ENCODE measurements around the gene RSPO3. TPM values are rescaled to one million over a fixed set of nuclear protein-coding genes. Genes with fewer than 3 reads are reported as not detected.

RSPO3 gene
- polyA plus RNA-seq, 2 of the 4 experiments (the other 2 are of a cell fraction), result 32.4 to 128 TPM

DNA sequence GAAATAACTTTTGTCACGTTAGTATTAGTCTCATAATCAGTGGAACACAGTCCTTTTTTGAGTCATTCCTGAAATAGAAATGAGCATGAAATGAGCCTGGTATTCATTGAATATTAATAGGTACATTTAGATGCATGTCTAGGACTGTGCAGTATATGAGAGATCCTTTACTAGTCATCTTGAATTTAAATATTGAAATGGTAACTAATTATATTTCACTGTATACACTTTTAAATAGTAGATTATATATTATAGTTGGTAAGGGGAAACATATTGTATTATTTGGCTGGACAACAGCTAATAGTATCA, 59.4 kb downstream of the RSPO3 start:
- POLR2A ChIA-PET, result no interaction called here
- Histone ChIP-seq H3K9me3 (0 out of 3 replicates have a peak, but pooled peaks cover 3% of the 10 kb centered on the region), H3K4me3 (no peak overlapping the region), H3K4me1 (peaks cover 62% of the 10 kb centered on the region), H3K4me2 (no peak overlapping the region), H3K27ac (no peak overlapping the region)
- CTCF ChIA-PET, result no interaction called here
- ATAC-seq (no peak), FAIRE-seq (no peak), DNase-seq (ENCODE audit: low read depth in 1 of 2, low spot score in 1 of 2) (no peak)
- WGBS (ENCODE audit: missing lambda C conversion rate), result 63% methylated on average over 1 of the region's 1 CpG
- TF ChIP-seq FOSB (CRISPR knock-in tag; IDR thresholded peaks at IDR 0.05), result no peak
- TF ChIP-seq POLR2AphosphoS2 (conservative IDR thresholded peaks at IDR 0.05; ENCODE audit: low read length), result no peak
- no peak for TF ChIP-seq ZFP36 (IDR thresholded peaks at IDR 0.05; ENCODE audit: borderline replicate concordance, partially characterized antibody)
- TF ChIP-seq, protein P1, sequence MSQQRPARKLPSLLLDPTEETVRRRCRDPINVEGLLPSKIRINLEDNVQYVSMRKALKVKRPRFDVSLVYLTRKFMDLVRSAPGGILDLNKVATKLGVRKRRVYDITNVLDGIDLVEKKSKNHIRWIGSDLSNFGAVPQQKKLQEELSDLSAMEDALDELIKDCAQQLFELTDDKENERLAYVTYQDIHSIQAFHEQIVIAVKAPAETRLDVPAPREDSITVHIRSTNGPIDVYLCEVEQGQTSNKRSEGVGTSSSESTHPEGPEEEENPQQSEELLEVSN (IDR thresholded peaks at IDR 0.05; ENCODE audit: borderline replicate concordance, low read depth), result no peak
- no peak for TF ChIP-seq BCL3 (IDR thresholded peaks at IDR 0.05)

DNA sequence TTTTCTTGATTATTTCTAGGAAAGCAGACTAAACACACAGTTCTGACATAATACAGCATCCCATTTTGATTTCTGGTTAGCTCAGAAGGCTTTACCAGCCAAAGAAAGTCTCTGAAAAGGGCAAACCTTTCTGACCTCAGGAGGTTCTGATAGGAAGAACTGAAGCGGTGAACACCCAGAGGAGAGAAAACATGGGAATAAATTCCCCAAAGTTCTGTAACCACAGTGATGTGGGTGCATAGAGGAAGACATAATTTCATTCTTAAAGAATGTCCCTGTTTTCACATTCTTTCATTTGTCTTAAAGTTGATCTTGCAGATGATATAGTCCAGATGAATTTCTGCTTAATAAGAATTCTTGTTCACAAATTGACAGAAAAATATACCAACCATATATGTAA, 60.3 kb downstream of the RSPO3 start:
- no peak overlapping the region for H3K4me3 ChIP-seq
- DNase-seq (ENCODE audit: low read depth in 1 of 2, low spot score in 1 of 2) (no peak), FAIRE-seq (no peak), ATAC-seq (no peak)
- 94% methylated on average over 1 of the region's 1 CpG for WGBS (ENCODE audit: missing lambda C conversion rate)
- TF ChIP-seq, protein P2, sequence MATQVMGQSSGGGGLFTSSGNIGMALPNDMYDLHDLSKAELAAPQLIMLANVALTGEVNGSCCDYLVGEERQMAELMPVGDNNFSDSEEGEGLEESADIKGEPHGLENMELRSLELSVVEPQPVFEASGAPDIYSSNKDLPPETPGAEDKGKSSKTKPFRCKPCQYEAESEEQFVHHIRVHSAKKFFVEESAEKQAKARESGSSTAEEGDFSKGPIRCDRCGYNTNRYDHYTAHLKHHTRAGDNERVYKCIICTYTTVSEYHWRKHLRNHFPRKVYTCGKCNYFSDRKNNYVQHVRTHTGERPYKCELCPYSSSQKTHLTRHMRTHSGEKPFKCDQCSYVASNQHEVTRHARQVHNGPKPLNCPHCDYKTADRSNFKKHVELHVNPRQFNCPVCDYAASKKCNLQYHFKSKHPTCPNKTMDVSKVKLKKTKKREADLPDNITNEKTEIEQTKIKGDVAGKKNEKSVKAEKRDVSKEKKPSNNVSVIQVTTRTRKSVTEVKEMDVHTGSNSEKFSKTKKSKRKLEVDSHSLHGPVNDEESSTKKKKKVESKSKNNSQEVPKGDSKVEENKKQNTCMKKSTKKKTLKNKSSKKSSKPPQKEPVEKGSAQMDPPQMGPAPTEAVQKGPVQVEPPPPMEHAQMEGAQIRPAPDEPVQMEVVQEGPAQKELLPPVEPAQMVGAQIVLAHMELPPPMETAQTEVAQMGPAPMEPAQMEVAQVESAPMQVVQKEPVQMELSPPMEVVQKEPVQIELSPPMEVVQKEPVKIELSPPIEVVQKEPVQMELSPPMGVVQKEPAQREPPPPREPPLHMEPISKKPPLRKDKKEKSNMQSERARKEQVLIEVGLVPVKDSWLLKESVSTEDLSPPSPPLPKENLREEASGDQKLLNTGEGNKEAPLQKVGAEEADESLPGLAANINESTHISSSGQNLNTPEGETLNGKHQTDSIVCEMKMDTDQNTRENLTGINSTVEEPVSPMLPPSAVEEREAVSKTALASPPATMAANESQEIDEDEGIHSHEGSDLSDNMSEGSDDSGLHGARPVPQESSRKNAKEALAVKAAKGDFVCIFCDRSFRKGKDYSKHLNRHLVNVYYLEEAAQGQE (IDR thresholded peaks at IDR 0.05), result no peak
- TF ChIP-seq FOXS1 (CRISPR knock-in tag; IDR thresholded peaks at IDR 0.05) (no peak), CEBPB (IDR thresholded peaks at IDR 0.05) (no peak), JUNB (IDR thresholded peaks at IDR 0.05) (no peak), EHMT2 (IDR thresholded peaks at IDR 0.05; ENCODE audit: low read depth) (no peak), FOSL2 (IDR thresholded peaks at IDR 0.05) (no peak), FOSL2 (CRISPR knock-in tag; IDR thresholded peaks at IDR 0.05) (no peak), MYC (IDR thresholded peaks at IDR 0.05; ENCODE audit: borderline replicate concordance, low read length) (no peak), CBX2 (IDR thresholded peaks at IDR 0.05; ENCODE audit: borderline replicate concordance, low read depth) (no peak)
- TF ChIP-seq, protein P1 (IDR thresholded peaks at IDR 0.05; ENCODE audit: borderline replicate concordance, low read depth), result no peak
- POLR2A ChIA-PET, result no interaction called here
- H3K9me3 ChIP-seq, result 0 out of 3 replicates have a peak, but pooled peaks cover 3% of the 10 kb centered on the region
- H3K4me2 ChIP-seq, result no peak overlapping the region
- peaks cover 53% of the 10 kb centered on the region for H3K4me1 ChIP-seq
- CTCF ChIA-PET, result no interaction called here
- no peak overlapping the region for H3K27ac ChIP-seq

- POLR2A ChIA-PET, result no interaction called here
Observed at GRCh38 chr6:127180426-127180825, 62.0 kb downstream of the RSPO3 start.

More at GRCh38 chr6:127180426-127180825, 62.0 kb downstream of the RSPO3 start:
- no peak for ATAC-seq
- no peak for TF ChIP-seq TP53 (CRISPR knock-in tag; IDR thresholded peaks at IDR 0.05)
- no peak for TF ChIP-seq HOXA7 (CRISPR knock-in tag; IDR thresholded peaks at IDR 0.05)
- TF ChIP-seq KDM1A (IDR thresholded peaks at IDR 0.05; ENCODE audit: low read depth), result no peak
- Histone ChIP-seq H3K4me2 (no peak overlapping the region), H3K4me1 (peaks cover 36% of the 10 kb centered on the region), H3K4me3 (no peak overlapping the region), H3K27ac (no peak overlapping the region), H3K9me3 (0 out of 3 replicates have a peak, but pooled peaks cover 3% of the 10 kb centered on the region)
- CTCF ChIA-PET, result no interaction called here
- no peak for FAIRE-seq
- no peak for DNase-seq (ENCODE audit: low read depth in 1 of 2, low spot score in 1 of 2)
